ENCODE measurements around the gene ADAMTS18. TPM values are rescaled to one million over a fixed set of nuclear protein-coding genes. Genes with fewer than 3 reads are reported as not detected.

Gene ADAMTS18
- polyA plus RNA-seq, 1 of the 3 experiments (the other 2 are of a cell fraction): under 0.01 TPM

- TF ChIP-seq ZBTB33 (IDR thresholded peaks at IDR 0.05; ENCODE audit: borderline replicate concordance, low read depth) (no peak), MXI1 (IDR thresholded peaks at IDR 0.05; ENCODE audit: low read depth, low read length) (no peak), FOXJ3 (CRISPR knock-in tag; IDR thresholded peaks at IDR 0.05) (no peak)
Observed at GRCh38 chr16:77402672-77403071, 32.2 kb downstream of the ADAMTS18 start (continued).

GRCh38 chr16:77402118-77402517, 32.7 kb downstream of the ADAMTS18 start:
- no peak for DNase-seq
- TF ChIP-seq YY1 (IDR thresholded peaks at IDR 0.05; ENCODE audit: low read depth) (no peak), SMC3 (IDR thresholded peaks at IDR 0.05; ENCODE audit: low read depth, low read length) (no peak), MAX (IDR thresholded peaks at IDR 0.05; ENCODE audit: low read depth) (no peak), RCOR1 (IDR thresholded peaks at IDR 0.05; ENCODE audit: low read length) (no peak), JUND (IDR thresholded peaks at IDR 0.05) (no peak), ZBTB33 (IDR thresholded peaks at IDR 0.05; ENCODE audit: borderline replicate concordance, low read depth) (no peak), RFX5 (IDR thresholded peaks at IDR 0.05; ENCODE audit: low read length) (no peak), GABPA (IDR thresholded peaks at IDR 0.05; ENCODE audit: low read depth) (no peak), REST (IDR thresholded peaks at IDR 0.05; ENCODE audit: low read depth, low read length) (no peak), FOSL2 (IDR thresholded peaks at IDR 0.05; ENCODE audit: borderline replicate concordance, low read depth) (no peak), SIN3A (IDR thresholded peaks at IDR 0.05; ENCODE audit: borderline replicate concordance, low read depth, low read length) (no peak), PBX3 (IDR thresholded peaks at IDR 0.05) (no peak)
- TF ChIP-seq, protein P1, sequence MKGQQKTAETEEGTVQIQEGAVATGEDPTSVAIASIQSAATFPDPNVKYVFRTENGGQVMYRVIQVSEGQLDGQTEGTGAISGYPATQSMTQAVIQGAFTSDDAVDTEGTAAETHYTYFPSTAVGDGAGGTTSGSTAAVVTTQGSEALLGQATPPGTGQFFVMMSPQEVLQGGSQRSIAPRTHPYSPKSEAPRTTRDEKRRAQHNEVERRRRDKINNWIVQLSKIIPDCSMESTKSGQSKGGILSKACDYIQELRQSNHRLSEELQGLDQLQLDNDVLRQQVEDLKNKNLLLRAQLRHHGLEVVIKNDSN (IDR thresholded peaks at IDR 0.05; ENCODE audit: borderline replicate concordance, low read depth): no peak
- H3K27me3 ChIP-seq (ENCODE audit: insufficient read depth): no peaks in the 10 kb centered on the region; the same call in 1 of the 2 replicates
- H3K4me3 ChIP-seq (ENCODE audit: low read depth in 2 of 2, low read length in 1 of 2): no peak overlapping the region
- no peaks in the 10 kb centered on the region for H3K9me3 ChIP-seq
- CTCF ChIA-PET: no interaction called here
- no peaks in the 10 kb centered on the region for H3K4me1 ChIP-seq (ENCODE audit: control insufficient read depth in 1 of 2, insufficient read depth in 2 of 2, low read depth in 1 of 2, low read length in 1 of 2)
- no peak overlapping the region for H3K27ac ChIP-seq (ENCODE audit: low read depth in 2 of 2, low read length in 1 of 2)
- H2AFZ ChIP-seq (ENCODE audit: low read depth): no peak overlapping the region
- 58% methylated on average over 6 of the region's 6 CpGs for WGBS (ENCODE audit: low lambda C conversion rate)
- no peak overlapping the region for H3K4me2 ChIP-seq
- H4K20me1 ChIP-seq (ENCODE audit: insufficient read depth): no peaks in the 10 kb centered on the region
- no peaks in the 10 kb centered on the region for H3F3A ChIP-seq (replicated peaks; ENCODE audit: insufficient read depth)
- no peaks in the 10 kb centered on the region for H3K79me2 ChIP-seq (ENCODE audit: insufficient read depth)
- no peaks in the 10 kb centered on the region for H3K36me3 ChIP-seq (replicated peaks in 1 of 2; ENCODE audit: control insufficient read depth in 1 of 2, insufficient read depth in 2 of 2, low read length in 1 of 2)
- H3K9ac ChIP-seq: no peak overlapping the region
- no peaks in the 10 kb centered on the region for H3K9me2 ChIP-seq
- POLR2A ChIA-PET: no interaction called here
